ENCODE measurements around the gene FANCE. TPM values are rescaled to one million over a fixed set of nuclear protein-coding genes. Genes with fewer than 3 reads are reported as not detected.

Gene FANCE
- total RNA-seq, 1 donor from 2014 or later: 9.3 TPM

DNA sequence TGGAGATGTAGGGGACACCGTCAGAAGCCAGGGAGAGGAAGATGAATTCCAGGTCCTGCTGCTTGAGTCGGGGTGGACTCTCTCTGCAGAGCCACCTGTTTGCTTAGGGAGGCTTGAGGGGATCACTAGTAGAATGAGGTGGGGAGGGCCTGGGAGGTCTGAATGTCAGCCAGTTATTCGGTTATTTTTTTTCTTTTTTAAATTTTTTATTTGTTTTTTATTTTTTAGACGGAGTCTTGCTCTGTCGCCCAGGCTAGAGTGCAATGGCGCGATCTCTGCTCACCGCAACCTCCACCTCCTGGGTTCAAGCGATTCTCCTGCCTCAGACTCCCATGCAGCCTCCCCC, 36.4 kb downstream of the FANCE start:
- Histone ChIP-seq H3K9me3 (ENCODE audit: low read depth) (no peaks in the 10 kb centered on the region), H3K4me2 (no peak overlapping the region), H4K20me1 (ENCODE audit: low read depth) (peaks cover 54% of the 10 kb centered on the region), H3K4me1 (peaks cover 71% of the 10 kb centered on the region), H3K27ac (no peak overlapping the region), H2AFZ (replicated peaks) (no peak overlapping the region), H3K36me3 (no peaks in the 10 kb centered on the region), H3K79me2 (ENCODE audit: low read depth) (peaks cover 43% of the 10 kb centered on the region), H3K4me3 (no peak overlapping the region), H3K27me3 (no peaks in the 10 kb centered on the region), H3F3A (ENCODE audit: low read depth) (peaks cover 26% of the 10 kb centered on the region), H3K9ac (no peak overlapping the region)
- no peaks in the 10 kb centered on the region for H3K36me3 Mint-ChIP-seq
- no peaks in the 10 kb centered on the region for H3K9me3 Mint-ChIP-seq
- DNase-seq (ENCODE audit: low spot score): no peak
- H3K4me3 Mint-ChIP-seq: no peak overlapping the region
- no peak overlapping the region for H3K27ac Mint-ChIP-seq
- TF ChIP-seq, protein P1, sequence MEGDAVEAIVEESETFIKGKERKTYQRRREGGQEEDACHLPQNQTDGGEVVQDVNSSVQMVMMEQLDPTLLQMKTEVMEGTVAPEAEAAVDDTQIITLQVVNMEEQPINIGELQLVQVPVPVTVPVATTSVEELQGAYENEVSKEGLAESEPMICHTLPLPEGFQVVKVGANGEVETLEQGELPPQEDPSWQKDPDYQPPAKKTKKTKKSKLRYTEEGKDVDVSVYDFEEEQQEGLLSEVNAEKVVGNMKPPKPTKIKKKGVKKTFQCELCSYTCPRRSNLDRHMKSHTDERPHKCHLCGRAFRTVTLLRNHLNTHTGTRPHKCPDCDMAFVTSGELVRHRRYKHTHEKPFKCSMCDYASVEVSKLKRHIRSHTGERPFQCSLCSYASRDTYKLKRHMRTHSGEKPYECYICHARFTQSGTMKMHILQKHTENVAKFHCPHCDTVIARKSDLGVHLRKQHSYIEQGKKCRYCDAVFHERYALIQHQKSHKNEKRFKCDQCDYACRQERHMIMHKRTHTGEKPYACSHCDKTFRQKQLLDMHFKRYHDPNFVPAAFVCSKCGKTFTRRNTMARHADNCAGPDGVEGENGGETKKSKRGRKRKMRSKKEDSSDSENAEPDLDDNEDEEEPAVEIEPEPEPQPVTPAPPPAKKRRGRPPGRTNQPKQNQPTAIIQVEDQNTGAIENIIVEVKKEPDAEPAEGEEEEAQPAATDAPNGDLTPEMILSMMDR (IDR thresholded peaks at IDR 0.05): no peak
- TF ChIP-seq EZH2phosphoT487 (IDR thresholded peaks at IDR 0.05) (no peak), EZH2 (IDR thresholded peaks at IDR 0.05) (no peak)
- H3K4me1 Mint-ChIP-seq: peaks cover 54% of the 10 kb centered on the region
- peaks cover 8% of the 10 kb centered on the region for H3K27me3 Mint-ChIP-seq (ENCODE audit: insufficient read depth, low read depth)

DNA sequence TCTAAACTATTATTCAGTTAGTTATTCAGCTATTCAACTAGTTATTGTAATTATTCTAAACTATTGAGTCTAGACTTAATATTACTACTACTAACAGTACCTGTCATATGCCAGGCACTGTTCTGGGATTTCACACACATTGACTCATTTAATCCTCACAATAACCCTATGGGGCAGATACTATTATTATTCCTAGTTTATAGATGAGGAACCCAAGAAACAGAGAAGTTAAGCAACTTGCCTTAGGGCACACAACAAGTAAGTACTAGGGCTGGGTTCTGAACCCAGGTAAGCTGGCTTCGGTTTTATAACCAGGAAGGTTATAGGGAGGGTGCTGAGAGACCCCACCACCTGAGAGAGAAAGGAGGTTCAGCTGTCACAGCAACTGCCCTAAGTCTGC, 36.9 kb downstream of the FANCE start:
- Histone ChIP-seq H4K20me1 (ENCODE audit: low read depth) (peaks cover 59% of the 10 kb centered on the region), H3F3A (ENCODE audit: low read depth) (peaks cover 26% of the 10 kb centered on the region), H3K9ac (no peak overlapping the region), H2AFZ (replicated peaks) (no peak overlapping the region), H3K79me2 (ENCODE audit: low read depth) (peaks cover 48% of the 10 kb centered on the region), H3K27me3 (no peaks in the 10 kb centered on the region), H3K4me1 (peaks cover 75% of the 10 kb centered on the region), H3K27ac (no peak overlapping the region), H3K36me3 (no peaks in the 10 kb centered on the region), H3K4me2 (no peak overlapping the region), H3K4me3 (no peak overlapping the region), H3K9me3 (ENCODE audit: low read depth) (no peaks in the 10 kb centered on the region)
- no peak overlapping the region for H3K27ac Mint-ChIP-seq
- no peaks in the 10 kb centered on the region for H3K36me3 Mint-ChIP-seq
- H3K4me1 Mint-ChIP-seq: peaks cover 60% of the 10 kb centered on the region
- H3K27me3 Mint-ChIP-seq (ENCODE audit: insufficient read depth, low read depth): peaks cover 8% of the 10 kb centered on the region
- no peak for DNase-seq (ENCODE audit: low spot score)
- no peak overlapping the region for H3K4me3 Mint-ChIP-seq
- no peaks in the 10 kb centered on the region for H3K9me3 Mint-ChIP-seq
- TF ChIP-seq, protein P1 (IDR thresholded peaks at IDR 0.05): no peak
- TF ChIP-seq EZH2 (IDR thresholded peaks at IDR 0.05): no peak
- no peak for TF ChIP-seq EZH2phosphoT487 (IDR thresholded peaks at IDR 0.05)

DNA sequence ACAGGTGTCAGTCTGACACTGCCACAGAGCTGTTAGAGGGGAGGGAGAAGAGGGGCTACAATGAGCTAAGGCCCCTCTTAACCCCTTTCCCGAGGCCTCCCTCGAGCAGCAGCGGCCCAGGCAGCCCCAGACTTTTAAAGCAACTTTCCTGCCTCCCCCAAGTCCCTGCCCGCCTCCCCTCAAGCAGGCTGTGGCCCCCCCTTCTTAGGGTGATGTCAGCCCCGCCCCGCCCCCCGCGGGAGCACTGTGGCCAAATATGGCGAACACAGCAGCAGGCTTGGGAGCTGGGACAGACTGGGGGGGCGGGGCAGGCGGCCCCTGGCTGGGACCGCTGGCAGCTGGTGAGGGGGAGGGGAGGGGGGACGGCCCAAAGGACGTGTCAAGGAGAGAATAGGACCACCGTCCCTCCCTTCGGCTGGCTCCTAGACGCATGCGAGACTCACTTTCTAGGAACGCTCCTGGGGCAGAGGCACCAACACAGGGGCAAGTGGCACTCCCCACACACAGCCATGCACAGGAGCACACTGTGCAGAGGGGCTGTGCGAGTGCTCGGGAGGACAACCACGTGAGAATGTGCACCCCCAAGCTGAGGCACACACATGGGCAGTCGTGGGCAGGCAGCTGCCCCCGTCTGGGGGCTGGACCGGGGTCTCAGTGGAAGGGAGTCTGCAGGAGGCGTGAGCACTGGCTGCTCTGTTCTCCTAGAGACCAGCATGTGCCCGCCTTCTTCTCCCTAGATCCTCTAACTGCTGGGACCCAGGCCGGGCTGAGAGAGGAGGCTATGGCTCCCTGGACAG, 38.1 kb downstream of the FANCE start:
- Histone ChIP-seq H3K27ac (no peak overlapping the region), H3K9ac (no peak overlapping the region), H2AFZ (replicated peaks) (no peak overlapping the region), H3K9me3 (ENCODE audit: low read depth) (no peaks in the 10 kb centered on the region), H3K27me3 (no peaks in the 10 kb centered on the region), H3K4me1 (peaks cover 80% of the 10 kb centered on the region), H3K79me2 (ENCODE audit: low read depth) (peaks cover 56% of the 10 kb centered on the region), H4K20me1 (ENCODE audit: low read depth) (peaks cover 63% of the 10 kb centered on the region), H3K4me3 (peak overlapping the region; percentile 35), H3F3A (ENCODE audit: low read depth) (peaks cover 28% of the 10 kb centered on the region), H3K4me2 (peak overlapping the region; percentile 75), H3K36me3 (no peaks in the 10 kb centered on the region)
- DNase-seq (ENCODE audit: low spot score): peak; percentile 91
- Mint-ChIP-seq H3K9me3 (no peaks in the 10 kb centered on the region), H3K4me1 (peaks cover 64% of the 10 kb centered on the region), H3K27ac (peak overlapping the region; percentile 99), H3K36me3 (no peaks in the 10 kb centered on the region), H3K4me3 (peak overlapping the region; percentile 80), H3K27me3 (ENCODE audit: insufficient read depth, low read depth) (peaks cover 10% of the 10 kb centered on the region)
- TF ChIP-seq, protein P1 (IDR thresholded peaks at IDR 0.05): no peak
- TF ChIP-seq EZH2 (IDR thresholded peaks at IDR 0.05) (no peak), EZH2phosphoT487 (IDR thresholded peaks at IDR 0.05) (no peak)

Measured in neural progenitor cell (in vitro differentiated cells).